GM23338 (cell line): ENCODE measurements around the gene EHD1. TPM values are rescaled to one million over a fixed set of nuclear protein-coding genes. Genes with fewer than 3 reads are reported as not detected.

Experiments
- ATAC-seq: fragments of 200-7000 bp; cut with Tn5 transposase; 3 replicates; pipeline ENCODE4 v1.9.1; 2020
- DNase-seq: peaks from one replicate; pipeline ENCODE4 v3.0.0-alpha.2; 2015; ENCODE audit warnings: low spot score
- H2AFZ ChIP-seq: fragments of 200-600 bp; sonication (generic); 2 replicates; pipeline ENCODE4 v1.8.0; 2016; ENCODE audit warnings: antibody characterized with exemption, mild to moderate bottlenecking, moderate library complexity
- H3F3A ChIP-seq: fragments of 200-600 bp; sonication (generic); replicated peaks from 2 replicates; pipeline ENCODE4 v1.8.0; 2017; ENCODE audit warnings: antibody characterized with exemption, mixed run types, low read depth
- H3K27ac ChIP-seq: fragments of 200-600 bp; sonication (generic); 2 replicates; pipeline ENCODE4 v1.6.1; 2016; ENCODE audit warnings: low read depth
- H3K27me3 ChIP-seq: fragments of 200-600 bp; sonication (generic); 2 replicates; pipeline ENCODE4 v1.8.0; 2016; ENCODE audit warnings: mild to moderate bottlenecking, mixed run types, moderate library complexity; ENCODE audit not compliant: insufficient read depth
- H3K36me3 ChIP-seq: fragments of 200-600 bp; sonication (generic); 2 replicates; pipeline ENCODE4 v1.8.0; 2016; ENCODE audit warnings: mild to moderate bottlenecking; ENCODE audit not compliant: insufficient read depth
- H3K4me1 ChIP-seq: fragments of 200-600 bp; sonication (generic); 2 replicates; pipeline ENCODE4 v1.8.0; 2016; ENCODE audit warnings: mild to moderate bottlenecking, moderate library complexity; ENCODE audit not compliant: insufficient read depth
- H3K4me2 ChIP-seq: fragments of 200-600 bp; sonication (generic); 2 replicates; pipeline ENCODE4 v1.7.1; 2017; ENCODE audit warnings: mixed run types
- H3K4me3 ChIP-seq: fragments of 200-600 bp; sonication (generic); 2 replicates; pipeline ENCODE4 v1.6.1; 2016; ENCODE audit warnings: mixed run types
- H3K79me2 ChIP-seq: fragments of 200-600 bp; sonication (generic); replicated peaks from 2 replicates; pipeline ENCODE4 v1.8.0; 2017; ENCODE audit warnings: mild to moderate bottlenecking; ENCODE audit not compliant: insufficient read depth
- H3K9me2 ChIP-seq: fragments of 200-600 bp; sonication (generic); 2 replicates; pipeline ENCODE4 v1.8.0; 2017; ENCODE audit not compliant: insufficient read depth
- H4K20me1 ChIP-seq: fragments of 200-600 bp; sonication (generic); replicated peaks from 2 replicates; pipeline ENCODE4 v1.8.0; 2017; ENCODE audit warnings: mild to moderate bottlenecking; ENCODE audit not compliant: insufficient read depth
- H3K27ac Mint-ChIP-seq: 2 replicates; pipeline ENCODE4 v1.8.0; 2020; ENCODE audit warnings: inconsistent platforms, mild to moderate bottlenecking, moderate library complexity, mixed read lengths
- H3K27me3 Mint-ChIP-seq: 3 replicates; pipeline ENCODE4 v1.8.0; 2022; ENCODE audit warnings: low read depth, mild to moderate bottlenecking, moderate library complexity, mixed read lengths, inconsistent platforms; ENCODE audit not compliant: insufficient read depth, poor library complexity
- H3K36me3 Mint-ChIP-seq: 3 replicates; pipeline ENCODE4 v1.8.0; 2021; ENCODE audit warnings: low read depth, mild to moderate bottlenecking, inconsistent platforms, moderate library complexity, mixed read lengths
- H3K4me1 Mint-ChIP-seq: 3 replicates; pipeline ENCODE4 v1.8.0; 2020; ENCODE audit warnings: mild to moderate bottlenecking, inconsistent platforms, mixed read lengths
- H3K4me3 Mint-ChIP-seq: 3 replicates; pipeline ENCODE4 v1.8.0; 2021; ENCODE audit warnings: moderate library complexity, mild to moderate bottlenecking, inconsistent platforms, mixed read lengths
- H3K9me3 Mint-ChIP-seq: 3 replicates; pipeline ENCODE4 v1.8.0; 2020; ENCODE audit warnings: moderate library complexity, mild to moderate bottlenecking, inconsistent platforms, mixed read lengths
- EZH2 ChIP-seq: fragments of 200-600 bp; sonication (generic); IDR thresholded peaks from one replicate; pipeline ENCODE4 v1.8.0; 2017; ENCODE audit warnings: antibody characterized with exemption, mild to moderate bottlenecking, low read depth; ENCODE audit not compliant: unreplicated experiment
- EZH2phosphoT487 ChIP-seq: fragments of 200-600 bp; sonication (generic); IDR thresholded peaks from one replicate; pipeline ENCODE4 v1.8.1; 2018; ENCODE audit warnings: antibody characterized with exemption; ENCODE audit not compliant: unreplicated experiment
- JUNB ChIP-seq: IDR thresholded peaks from one replicate; pipeline ENCODE4 v1.6.1; 2016; ENCODE audit warnings: antibody characterized with exemption; ENCODE audit not compliant: unreplicated experiment
- NANOG ChIP-seq: IDR thresholded peaks from 2 replicates; pipeline ENCODE4 v1.6.1; 2016; ENCODE audit warnings: antibody characterized with exemption, borderline replicate concordance
- POLR2AphosphoS5 ChIP-seq: IDR thresholded peaks from 2 replicates; pipeline ENCODE4 v1.6.1; 2016; ENCODE audit warnings: antibody characterized with exemption, low read depth
- ZNF114 ChIP-seq: fragments of 250-450 bp; sonication (Bioruptor Pico); IDR thresholded peaks from 2 replicates; pipeline ENCODE4 v1.5.0; 2020; ENCODE audit warnings: mild to moderate bottlenecking, moderate library complexity
- ZNF331 ChIP-seq: fragments of 250-450 bp; sonication (Bioruptor Pico); IDR thresholded peaks from 2 replicates; pipeline ENCODE4 v1.5.0; 2020; ENCODE audit warnings: low read depth, mild to moderate bottlenecking, moderate library complexity
- polyA plus RNA-seq: library from polyadenylated mRNA; unstranded; fragments of >200 nt; fragmentation: Nextera tagmentation; extraction: Ambion mirVana; gene quantifications from 2 replicates; pipeline ENCODE4 v1.2.1, GENCODE V29; 2016
- total RNA-seq: library from RNA; depleted of rRNA; stranded (reverse); fragments of >200 nt; shearing (Covaris generic); gene quantifications from 2 replicates; pipeline ENCODE4 v1.2.3, GENCODE V29; 2014
- TF ChIP-seq, protein P1 (sequence below): fragments of 250-450 bp; sonication (Bioruptor Pico); IDR thresholded peaks from 2 replicates; pipeline ENCODE4 v1.5.0; 2020; ENCODE audit warnings: mild to moderate bottlenecking, moderate library complexity

Gene EHD1
- total and polyA plus RNA-seq, 2 experiments from 2014 or later = 16.7 to 69.7 TPM

DNA sequence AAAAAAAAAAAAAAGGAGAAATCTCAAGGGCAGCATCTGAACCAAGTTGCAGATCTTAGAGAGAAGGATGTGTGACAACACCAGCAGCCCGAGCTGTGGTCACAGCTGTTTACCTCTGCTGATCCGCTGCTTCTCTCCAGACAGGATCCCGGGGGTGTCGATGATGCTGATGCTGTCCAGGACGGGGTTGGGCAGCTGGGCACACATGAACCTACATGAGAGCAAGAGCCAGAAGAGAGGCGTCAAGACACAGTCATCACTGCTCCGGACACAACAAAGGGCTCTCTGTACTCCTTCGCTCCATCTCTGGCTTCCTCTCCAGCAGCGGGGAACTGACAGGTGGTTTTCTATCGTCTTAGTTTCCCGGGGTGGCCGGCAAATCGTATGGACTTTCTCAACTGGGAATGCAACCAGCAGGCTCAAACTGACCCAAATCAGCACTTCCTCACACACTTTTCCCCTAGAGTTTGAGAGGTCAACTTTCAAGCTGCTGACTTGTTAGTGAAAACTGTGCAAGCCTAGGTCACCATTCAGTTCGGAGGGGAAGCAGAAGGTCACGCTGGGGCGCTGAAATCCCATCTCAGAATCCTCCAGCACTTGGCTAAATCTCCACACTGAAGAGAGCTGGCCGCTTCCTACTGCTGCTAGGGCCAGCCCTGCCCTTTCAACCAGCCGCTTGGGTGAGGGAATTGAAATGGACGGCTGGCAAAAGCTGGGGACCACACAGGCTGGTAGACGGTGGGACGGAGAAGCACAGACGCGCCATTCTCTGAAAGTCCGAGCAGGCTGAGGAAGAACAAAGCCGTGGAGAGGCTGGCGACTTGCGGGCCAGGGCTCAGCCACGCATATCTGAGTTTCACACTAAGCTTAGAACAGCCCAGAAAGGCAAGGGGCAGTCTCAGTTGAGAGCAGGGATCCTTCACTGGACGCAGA lies 3.8 kb downstream of the EHD1 start:
- H3K4me3 ChIP-seq = no peak overlapping the region
- H4K20me1 ChIP-seq = no peaks in the 10 kb centered on the region; the same call in 1 of the 2 replicates
- no peak for ATAC-seq
- H3K9me2 ChIP-seq = no peaks in the 10 kb centered on the region
- H3K36me3 Mint-ChIP-seq = peaks cover 6% of the 10 kb centered on the region; the same call in 2 of the 3 replicates
- H3K4me2 ChIP-seq = no peak overlapping the region
- peaks cover 22% of the 10 kb centered on the region for H3K4me1 Mint-ChIP-seq
- H3K79me2 ChIP-seq = peaks cover 21% of the 10 kb centered on the region
- H2AFZ ChIP-seq = no peak overlapping the region
- H3K4me3 Mint-ChIP-seq = no peak overlapping the region
- 0 out of 2 replicates have a peak, but pooled peaks cover 3% of the 10 kb centered on the region for H3F3A ChIP-seq
- peaks cover 10% of the 10 kb centered on the region for H3K27me3 Mint-ChIP-seq
- TF ChIP-seq POLR2AphosphoS5 (no peak), EZH2phosphoT487 (no peak), JUNB (no peak), ZNF114 (no peak), NANOG (no peak), EZH2 (no peak), ZNF331 (CRISPR knock-in tag) (no peak)
- TF ChIP-seq, protein P1, sequence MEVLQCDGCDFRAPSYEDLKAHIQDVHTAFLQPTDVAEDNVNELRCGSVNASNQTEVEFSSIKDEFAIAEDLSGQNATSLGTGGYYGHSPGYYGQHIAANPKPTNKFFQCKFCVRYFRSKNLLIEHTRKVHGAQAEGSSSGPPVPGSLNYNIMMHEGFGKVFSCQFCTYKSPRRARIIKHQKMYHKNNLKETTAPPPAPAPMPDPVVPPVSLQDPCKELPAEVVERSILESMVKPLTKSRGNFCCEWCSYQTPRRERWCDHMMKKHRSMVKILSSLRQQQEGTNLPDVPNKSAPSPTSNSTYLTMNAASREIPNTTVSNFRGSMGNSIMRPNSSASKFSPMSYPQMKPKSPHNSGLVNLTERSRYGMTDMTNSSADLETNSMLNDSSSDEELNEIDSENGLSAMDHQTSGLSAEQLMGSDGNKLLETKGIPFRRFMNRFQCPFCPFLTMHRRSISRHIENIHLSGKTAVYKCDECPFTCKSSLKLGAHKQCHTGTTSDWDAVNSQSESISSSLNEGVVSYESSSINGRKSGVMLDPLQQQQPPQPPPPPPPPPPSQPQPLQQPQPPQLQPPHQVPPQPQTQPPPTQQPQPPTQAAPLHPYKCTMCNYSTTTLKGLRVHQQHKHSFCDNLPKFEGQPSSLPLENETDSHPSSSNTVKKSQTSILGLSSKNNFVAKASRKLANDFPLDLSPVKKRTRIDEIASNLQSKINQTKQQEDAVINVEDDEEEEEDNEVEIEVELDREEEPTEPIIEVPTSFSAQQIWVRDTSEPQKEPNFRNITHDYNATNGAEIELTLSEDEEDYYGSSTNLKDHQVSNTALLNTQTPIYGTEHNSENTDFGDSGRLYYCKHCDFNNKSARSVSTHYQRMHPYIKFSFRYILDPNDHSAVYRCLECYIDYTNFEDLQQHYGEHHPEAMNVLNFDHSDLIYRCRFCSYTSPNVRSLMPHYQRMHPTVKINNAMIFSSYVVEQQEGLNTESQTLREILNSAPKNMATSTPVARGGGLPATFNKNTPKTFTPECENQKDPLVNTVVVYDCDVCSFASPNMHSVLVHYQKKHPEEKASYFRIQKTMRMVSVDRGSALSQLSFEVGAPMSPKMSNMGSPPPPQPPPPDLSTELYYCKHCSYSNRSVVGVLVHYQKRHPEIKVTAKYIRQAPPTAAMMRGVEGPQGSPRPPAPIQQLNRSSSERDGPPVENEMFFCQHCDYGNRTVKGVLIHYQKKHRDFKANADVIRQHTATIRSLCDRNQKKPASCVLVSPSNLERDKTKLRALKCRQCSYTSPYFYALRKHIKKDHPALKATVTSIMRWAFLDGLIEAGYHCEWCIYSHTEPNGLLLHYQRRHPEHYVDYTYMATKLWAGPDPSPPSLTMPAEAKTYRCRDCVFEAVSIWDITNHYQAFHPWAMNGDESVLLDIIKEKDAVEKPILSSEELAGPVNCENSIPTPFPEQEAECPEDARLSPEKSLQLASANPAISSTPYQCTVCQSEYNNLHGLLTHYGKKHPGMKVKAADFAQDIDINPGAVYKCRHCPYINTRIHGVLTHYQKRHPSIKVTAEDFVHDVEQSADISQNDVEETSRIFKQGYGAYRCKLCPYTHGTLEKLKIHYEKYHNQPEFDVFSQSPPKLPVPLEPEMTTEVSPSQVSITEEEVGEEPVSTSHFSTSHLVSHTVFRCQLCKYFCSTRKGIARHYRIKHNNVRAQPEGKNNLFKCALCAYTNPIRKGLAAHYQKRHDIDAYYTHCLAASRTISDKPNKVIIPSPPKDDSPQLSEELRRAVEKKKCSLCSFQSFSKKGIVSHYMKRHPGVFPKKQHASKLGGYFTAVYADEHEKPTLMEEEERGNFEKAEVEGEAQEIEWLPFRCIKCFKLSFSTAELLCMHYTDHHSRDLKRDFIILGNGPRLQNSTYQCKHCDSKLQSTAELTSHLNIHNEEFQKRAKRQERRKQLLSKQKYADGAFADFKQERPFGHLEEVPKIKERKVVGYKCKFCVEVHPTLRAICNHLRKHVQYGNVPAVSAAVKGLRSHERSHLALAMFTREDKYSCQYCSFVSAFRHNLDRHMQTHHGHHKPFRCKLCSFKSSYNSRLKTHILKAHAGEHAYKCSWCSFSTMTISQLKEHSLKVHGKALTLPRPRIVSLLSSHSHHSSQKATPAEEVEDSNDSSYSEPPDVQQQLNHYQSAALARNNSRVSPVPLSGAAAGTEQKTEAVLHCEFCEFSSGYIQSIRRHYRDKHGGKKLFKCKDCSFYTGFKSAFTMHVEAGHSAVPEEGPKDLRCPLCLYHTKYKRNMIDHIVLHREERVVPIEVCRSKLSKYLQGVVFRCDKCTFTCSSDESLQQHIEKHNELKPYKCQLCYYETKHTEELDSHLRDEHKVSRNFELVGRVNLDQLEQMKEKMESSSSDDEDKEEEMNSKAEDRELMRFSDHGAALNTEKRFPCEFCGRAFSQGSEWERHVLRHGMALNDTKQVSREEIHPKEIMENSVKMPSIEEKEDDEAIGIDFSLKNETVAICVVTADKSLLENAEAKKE (CRISPR knock-in tag) = no peak
- peaks cover 5% of the 10 kb centered on the region; the same call in 1 of the 2 replicates for H3K27me3 ChIP-seq
- no peak for DNase-seq
- H3K27ac ChIP-seq = no peak overlapping the region
- peaks cover 13% of the 10 kb centered on the region; the same call in 1 of the 2 replicates for H3K4me1 ChIP-seq
- H3K36me3 ChIP-seq = no peaks in the 10 kb centered on the region
- H3K27ac Mint-ChIP-seq = no peak overlapping the region
- H3K9me3 Mint-ChIP-seq = no peaks in the 10 kb centered on the region
